Activated B cell treated with CpG ODN at 0.5 μM for 24 hours (primary cell): ENCODE measurements around the gene MRPL19. TPM values are rescaled to one million over a fixed set of nuclear protein-coding genes. Genes with fewer than 3 reads are reported as not detected.

Experiments used
- ATAC-seq: fragments of 200-7000 bp; cut with Tn5 transposase; one replicate; pipeline ENCODE4 v1.10.0; 2021; ENCODE audit warnings: low read depth, mild to moderate bottlenecking, moderate library complexity
- CTCF ChIA-PET: fragments of 350-600 bp; sonication (Branson Sonifier 250); formaldehyde crosslinking; loops from one replicate; lab custom pipeline; 2021; ENCODE audit warnings: antibody characterized with exemption; lab: Charles Lee
- POLR2A ChIA-PET: fragments of 350-600 bp; sonication (Branson Sonifier 250); formaldehyde crosslinking; loops from one replicate; lab custom pipeline; 2021; ENCODE audit warnings: antibody characterized with exemption; lab: Charles Lee
- DNase-seq: peaks from one replicate; pipeline ENCODE4 v3.0.0; 2022
- H3K27ac Mint-ChIP-seq: one replicate; pipeline ENCODE4 v1.8.0; 2020; ENCODE audit warnings: mixed read lengths
- H3K27me3 Mint-ChIP-seq: one replicate; pipeline ENCODE4 v1.8.0; 2021; ENCODE audit warnings: mixed read lengths
- H3K36me3 Mint-ChIP-seq: one replicate; pipeline ENCODE4 v1.8.0; 2021; ENCODE audit warnings: low read depth, mixed read lengths
- H3K4me1 Mint-ChIP-seq: one replicate; pipeline ENCODE4 v1.8.0; 2021; ENCODE audit warnings: mixed read lengths
- H3K4me3 Mint-ChIP-seq: one replicate; pipeline ENCODE4 v1.8.0; 2020; ENCODE audit warnings: mild to moderate bottlenecking, mixed read lengths
- H3K9me3 Mint-ChIP-seq: one replicate; pipeline ENCODE4 v1.8.0; 2020; ENCODE audit warnings: mixed read lengths
- intact Hi-C: fragments of 100-400 bp; cut with micrococcal nuclease; formaldehyde crosslinking; loops from one replicate; pipeline ENCODE4 v1.15.1; 2024
- total RNA-seq: library from RNA; stranded (reverse); gene quantifications from 2 replicates; pipeline ENCODE4 v1.2.3, GENCODE V29; 2022
- TF ChIP-seq, protein P1 (sequence below): fragments of 200-600 bp; IDR thresholded peaks from one replicate; pipeline ENCODE4 v1.8.0; 2022; ENCODE audit warnings: antibody characterized with exemption, mild to moderate bottlenecking

The MRPL19 gene
- total RNA-seq: 39.1 and 39.6 TPM in 2 replicates

DNA sequence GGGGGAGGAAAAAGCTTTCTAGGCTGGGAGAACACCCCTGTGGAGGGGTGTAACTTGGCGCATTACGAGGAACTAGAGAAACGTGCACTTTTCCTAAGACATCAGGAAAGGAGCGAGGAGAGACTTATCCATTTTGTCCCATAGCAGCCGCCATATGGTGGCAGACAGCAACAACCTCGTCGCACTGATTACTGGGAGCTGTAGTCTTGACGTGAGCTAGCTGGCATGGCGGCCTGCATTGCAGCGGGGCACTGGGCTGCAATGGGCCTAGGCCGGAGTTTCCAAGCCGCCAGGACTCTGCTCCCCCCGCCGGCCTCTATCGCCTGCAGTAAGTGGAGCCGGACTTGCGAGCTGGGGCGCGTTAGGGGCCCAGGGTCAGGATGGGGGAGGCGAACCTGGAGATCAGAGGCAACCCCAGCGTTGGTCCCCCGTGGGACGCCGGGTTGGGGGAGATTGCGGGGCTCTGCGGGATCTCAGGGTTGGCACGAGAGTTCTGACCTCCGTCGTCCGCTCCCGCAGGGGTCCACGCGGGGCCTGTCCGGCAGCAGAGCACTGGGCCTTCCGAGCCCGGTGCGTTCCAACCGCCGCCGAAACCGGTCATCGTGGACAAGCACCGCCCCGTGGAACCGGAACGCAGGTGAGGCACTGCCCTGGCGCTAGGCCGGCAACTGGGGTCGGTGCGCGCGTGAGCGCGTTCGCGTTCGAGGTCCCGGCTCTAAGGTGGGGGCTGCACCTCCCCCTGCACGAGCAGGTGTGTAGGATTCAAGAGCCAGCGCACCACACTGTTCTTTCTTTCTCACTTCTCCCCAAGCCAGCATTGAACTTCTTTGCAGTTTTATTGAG is at the start of gene MRPL19:
Gene MRPL19 (plus strand): TSS at position 201 of the 843 bp plus-strand sequence. CDS start 25 bp downstream, at position 226.
- ATAC-seq (peak; percentile 96), DNase-seq (peak; percentile 59)
- peaks cover 23% of the 10 kb centered on the region for H3K4me1 Mint-ChIP-seq
- peak within 1 kb of the TSS; percentile 95 for H3K4me3 Mint-ChIP-seq
- TF ChIP-seq, protein P1, sequence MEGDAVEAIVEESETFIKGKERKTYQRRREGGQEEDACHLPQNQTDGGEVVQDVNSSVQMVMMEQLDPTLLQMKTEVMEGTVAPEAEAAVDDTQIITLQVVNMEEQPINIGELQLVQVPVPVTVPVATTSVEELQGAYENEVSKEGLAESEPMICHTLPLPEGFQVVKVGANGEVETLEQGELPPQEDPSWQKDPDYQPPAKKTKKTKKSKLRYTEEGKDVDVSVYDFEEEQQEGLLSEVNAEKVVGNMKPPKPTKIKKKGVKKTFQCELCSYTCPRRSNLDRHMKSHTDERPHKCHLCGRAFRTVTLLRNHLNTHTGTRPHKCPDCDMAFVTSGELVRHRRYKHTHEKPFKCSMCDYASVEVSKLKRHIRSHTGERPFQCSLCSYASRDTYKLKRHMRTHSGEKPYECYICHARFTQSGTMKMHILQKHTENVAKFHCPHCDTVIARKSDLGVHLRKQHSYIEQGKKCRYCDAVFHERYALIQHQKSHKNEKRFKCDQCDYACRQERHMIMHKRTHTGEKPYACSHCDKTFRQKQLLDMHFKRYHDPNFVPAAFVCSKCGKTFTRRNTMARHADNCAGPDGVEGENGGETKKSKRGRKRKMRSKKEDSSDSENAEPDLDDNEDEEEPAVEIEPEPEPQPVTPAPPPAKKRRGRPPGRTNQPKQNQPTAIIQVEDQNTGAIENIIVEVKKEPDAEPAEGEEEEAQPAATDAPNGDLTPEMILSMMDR: no peak
- H3K36me3 Mint-ChIP-seq: peaks cover 33% of the 10 kb centered on the region
- H3K27ac Mint-ChIP-seq: peak within 1 kb of the TSS; percentile 91
- intact Hi-C loops: loop anchor here (1.0 kb wide), 3 partner anchors 30 to 689 kb away; partner anchors contain the start of genes GCFC2 and POLE4
- ChIA-PET CTCF (interaction anchor here (1.9 kb wide), 1 partner anchor 30 kb away, joined by 5 read pairs; no protein-coding TSS in a partner anchor), POLR2A (interaction anchor here (0.6 to 1.1 kb wide), 2 partner anchors 38 to 64 kb away, joined by 3 to 5 read pairs; partner anchors contain the start of gene GCFC2)
- H3K27me3 Mint-ChIP-seq: no peaks in the 10 kb centered on the region
- H3K9me3 Mint-ChIP-seq: no peaks in the 10 kb centered on the region

DNA sequence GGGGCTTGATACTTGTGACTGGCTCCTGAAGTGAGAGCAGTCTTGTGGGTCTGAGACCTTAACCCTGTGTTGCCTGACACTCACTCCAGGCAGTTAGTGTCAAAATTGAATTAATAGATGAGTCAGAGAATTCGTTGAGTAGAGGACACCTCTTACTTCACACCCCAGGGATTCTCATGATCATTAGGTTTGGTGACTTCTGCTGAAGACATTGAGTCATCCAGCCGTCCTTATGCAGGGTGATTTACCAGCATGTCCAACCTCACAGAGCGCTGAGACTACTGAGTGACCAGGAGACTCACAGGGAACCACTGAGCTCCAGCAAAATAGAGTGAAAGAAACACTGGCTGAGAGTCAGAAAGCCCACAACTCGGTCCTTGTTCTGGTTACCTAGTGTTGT is 49.8 kb upstream of the MRPL19 start:
- ATAC-seq (no peak), DNase-seq (no peak)
- ChIA-PET CTCF (interaction anchor here (0.7 to 1.2 kb wide), 2 partner anchors 9 to 12 kb away, joined by 3 read pairs; no protein-coding TSS in a partner anchor), POLR2A (no interaction called here)
- Mint-ChIP-seq H3K9me3 (no peaks in the 10 kb centered on the region), H3K27me3 (peaks cover 5% of the 10 kb centered on the region), H3K27ac (no peak overlapping the region), H3K36me3 (no peaks in the 10 kb centered on the region), H3K4me1 (no peaks in the 10 kb centered on the region), H3K4me3 (no peak overlapping the region)
- TF ChIP-seq, protein P1: no peak
- intact Hi-C loops: no loop called here

DNA sequence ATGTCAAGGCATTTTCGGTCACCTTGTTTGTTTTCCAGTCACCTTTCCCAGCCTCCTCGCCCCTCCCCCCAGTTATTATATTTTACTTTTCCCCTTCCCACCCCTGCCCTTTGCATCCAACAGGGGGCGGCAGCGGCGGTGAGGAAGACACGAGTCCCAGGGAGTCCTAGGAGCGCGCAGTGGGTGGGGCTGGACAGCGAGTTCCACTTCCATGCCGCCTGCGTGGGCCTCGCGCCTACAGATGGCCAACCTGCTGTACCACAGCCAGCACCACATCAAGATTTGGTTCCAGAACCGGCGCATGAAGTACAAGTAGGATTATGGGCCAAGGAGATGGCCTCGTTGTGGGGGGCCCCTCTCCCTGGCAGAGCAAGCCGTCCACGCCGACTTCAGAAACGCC is 48.6 kb upstream of the MRPL19 start:
- H3K36me3 Mint-ChIP-seq: no peaks in the 10 kb centered on the region
- ATAC-seq (no peak), DNase-seq (no peak)
- H3K27ac Mint-ChIP-seq: no peak overlapping the region
- H3K9me3 Mint-ChIP-seq: no peaks in the 10 kb centered on the region
- intact Hi-C loops: no loop called here
- TF ChIP-seq, protein P1: no peak
- ChIA-PET POLR2A (no interaction called here), CTCF (no interaction called here)
- H3K4me3 Mint-ChIP-seq: no peak overlapping the region
- H3K27me3 Mint-ChIP-seq: peaks cover 9% of the 10 kb centered on the region
- H3K4me1 Mint-ChIP-seq: no peaks in the 10 kb centered on the region

DNA sequence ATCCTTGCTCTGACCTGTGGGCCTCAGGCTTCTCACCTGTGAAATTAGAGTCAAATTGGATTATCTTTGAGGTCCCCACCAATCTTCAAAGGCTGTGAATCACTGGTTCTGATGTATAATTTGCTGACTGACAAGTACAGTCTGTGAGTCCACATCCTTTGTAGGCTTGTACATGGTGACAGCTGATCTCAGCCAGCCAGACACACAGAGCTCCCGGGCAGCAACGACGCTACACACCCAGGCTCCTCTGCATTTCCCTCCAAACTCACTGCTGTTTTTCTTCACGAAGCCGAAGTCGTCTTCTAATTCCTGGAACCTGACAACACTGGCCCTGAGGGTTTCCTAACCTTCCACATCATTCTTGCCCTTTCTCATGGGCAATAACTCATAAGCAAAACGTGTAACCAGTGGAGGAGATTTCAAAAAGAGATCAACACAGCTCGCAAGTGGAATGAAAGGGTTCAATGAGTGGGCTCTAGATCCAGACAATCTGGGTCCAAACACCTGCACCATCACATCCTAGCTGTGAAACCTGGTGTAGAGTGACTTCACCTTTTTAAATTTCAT is 47.9 kb upstream of the MRPL19 start:
- TF ChIP-seq, protein P1: no peak
- no peak overlapping the region for H3K4me3 Mint-ChIP-seq
- H3K27ac Mint-ChIP-seq: no peak overlapping the region
- H3K4me1 Mint-ChIP-seq: no peaks in the 10 kb centered on the region
- ATAC-seq: no peak
- H3K27me3 Mint-ChIP-seq: peaks cover 14% of the 10 kb centered on the region
- ChIA-PET POLR2A (no interaction called here), CTCF (no interaction called here)
- intact Hi-C loops: no loop called here
- H3K9me3 Mint-ChIP-seq: no peaks in the 10 kb centered on the region
- DNase-seq: no peak
- H3K36me3 Mint-ChIP-seq: no peaks in the 10 kb centered on the region

DNA sequence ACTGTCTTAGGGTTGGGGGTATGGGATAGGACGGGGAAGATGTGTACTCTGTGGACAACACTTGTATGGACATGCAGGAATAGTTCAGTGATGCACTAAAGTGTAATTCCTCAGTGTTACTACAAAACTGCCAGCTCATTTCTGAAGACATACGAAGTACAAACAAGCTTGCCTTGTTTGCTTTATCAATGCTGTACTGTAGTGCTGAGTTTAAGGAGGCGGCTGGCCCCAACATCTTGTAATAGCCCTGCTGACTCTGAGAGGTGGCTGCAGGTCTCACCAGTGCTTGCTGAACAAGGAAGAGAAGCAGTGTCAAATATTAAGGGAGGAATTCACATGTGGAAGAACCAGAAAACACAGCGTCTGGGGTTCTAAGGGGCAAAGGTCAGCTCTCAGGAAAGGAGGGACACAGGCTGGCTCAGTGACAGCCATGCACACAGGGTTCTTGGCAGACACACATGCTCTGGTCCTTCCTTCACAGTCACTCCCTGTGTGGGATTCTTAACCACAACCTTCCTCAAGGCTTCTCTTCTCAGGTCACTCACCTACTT is 46.0 kb upstream of the MRPL19 start:
- Mint-ChIP-seq H3K4me3 (no peak overlapping the region), H3K27me3 (peaks cover 20% of the 10 kb centered on the region), H3K27ac (no peak overlapping the region), H3K9me3 (no peaks in the 10 kb centered on the region), H3K36me3 (no peaks in the 10 kb centered on the region), H3K4me1 (no peaks in the 10 kb centered on the region)
- ChIA-PET CTCF (no interaction called here), POLR2A (no interaction called here)
- DNase-seq: no peak
- TF ChIP-seq, protein P1: no peak
- ATAC-seq: no peak
- intact Hi-C loops: loop anchor here (10.0 kb wide), 1 partner anchor 136 kb away; no protein-coding TSS in a partner anchor
